NCI-H2107 (cell line): ENCODE data around the gene CDK13.
"Not testable (repeated sequence)": the region's sequence is repeated elsewhere in the genome, so short reads cannot be mapped to it uniquely, and the experiment has no call there.

ENCODE experiments used
- DNase-seq: peaks from one replicate; lab custom pipeline; 2025; lab: John Stamatoyannopoulos, UW

Gene CDK13

DNA sequence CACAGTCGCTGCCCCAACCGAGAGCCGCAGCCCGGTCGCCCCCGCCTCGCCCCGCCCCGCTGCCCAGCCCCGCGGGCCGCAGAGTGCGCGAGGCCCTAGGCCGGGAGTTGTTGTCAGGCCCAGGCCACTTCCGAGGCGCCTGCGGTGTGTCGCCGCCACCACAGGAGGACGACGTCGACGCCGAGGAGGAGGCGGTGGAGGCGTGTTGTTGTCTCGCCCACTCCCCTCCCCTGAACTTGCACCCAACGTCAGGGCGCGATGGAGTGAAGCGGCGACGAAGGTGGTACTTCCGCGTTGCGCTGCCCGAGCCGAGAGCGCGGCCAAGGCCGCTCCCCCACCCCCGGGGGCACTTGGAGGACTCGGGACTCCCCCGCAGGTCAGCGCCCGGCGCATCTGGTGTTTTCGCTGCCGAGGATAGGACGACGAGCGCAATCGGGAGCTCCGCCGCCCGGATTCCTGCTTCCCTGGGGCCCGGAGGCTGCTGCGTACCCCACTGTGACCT lies at the start of gene CDK13:
TSS of gene CDK13 (plus strand) at position 286 of the 502 bp plus-strand sequence. CDS start 386 bp downstream, outside the sequence.
- peak; percentile 70 for DNase-seq

DNA sequence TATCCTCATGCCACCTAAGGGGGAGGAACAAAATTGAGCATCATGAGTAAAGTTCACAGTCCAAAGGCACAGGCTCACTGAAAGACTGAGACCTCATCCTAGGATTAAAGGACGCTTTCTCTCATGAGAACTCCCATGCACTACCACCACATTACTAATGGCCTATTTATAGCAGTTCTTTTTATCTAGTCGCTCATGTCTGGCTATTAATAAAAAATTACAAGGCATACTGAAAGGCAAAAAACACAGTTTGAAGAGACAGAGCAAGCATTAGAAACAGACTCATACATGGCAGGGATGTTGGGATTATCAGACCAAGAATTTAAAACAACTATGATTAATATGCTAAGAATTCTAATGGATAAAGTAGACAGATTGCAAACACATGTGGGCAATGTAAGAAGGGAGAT lies 46.0 kb upstream of the CDK13 start:
- DNase-seq: no peak

GRCh38 chr7:39908141-39908540 lies 41.9 kb upstream of the CDK13 start:
- no peak for DNase-seq

DNA sequence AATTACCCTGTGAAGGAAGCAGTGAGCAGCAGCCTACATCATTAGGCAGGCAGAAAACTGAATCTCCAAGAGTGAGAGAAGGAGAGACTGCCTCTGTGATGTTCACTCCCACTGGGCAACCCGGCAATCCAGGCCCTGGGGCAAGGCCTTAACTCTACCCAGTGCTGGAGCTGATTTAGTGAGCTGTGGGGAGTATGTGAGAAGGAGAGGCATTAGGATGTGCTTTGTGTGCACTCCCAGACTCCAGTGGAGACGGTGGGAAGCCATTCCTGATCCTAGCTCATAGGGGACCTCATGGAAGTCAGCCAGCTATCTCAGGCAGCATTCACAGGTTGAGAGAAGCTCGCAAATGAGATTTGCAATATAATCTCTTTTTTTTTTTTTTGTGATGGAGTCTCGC lies 41.1 kb upstream of the CDK13 start:
- DNase-seq: no peak

DNA sequence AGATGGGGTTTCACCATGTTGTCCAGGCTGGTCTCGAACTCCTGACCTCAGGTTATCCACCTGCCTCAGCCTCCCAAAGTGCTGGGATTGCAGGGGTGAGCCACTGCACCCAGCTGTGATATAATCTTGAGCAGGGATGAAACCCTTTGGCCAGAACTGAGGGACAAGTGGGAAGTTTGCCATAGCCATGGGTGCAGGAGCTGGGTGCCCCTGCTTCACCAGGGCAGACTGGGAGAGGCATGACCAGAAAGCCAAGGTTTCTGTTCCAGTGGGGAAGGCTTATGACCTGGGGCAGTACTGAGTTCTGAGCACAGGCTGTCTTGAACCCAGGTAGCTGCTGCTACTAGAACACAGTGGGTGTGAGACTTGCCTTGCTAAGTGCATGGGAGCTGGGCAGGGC lies 40.5 kb upstream of the CDK13 start:
- DNase-seq: no peak

GRCh38 chr7:39910108-39910869 lies 39.8 kb upstream of the CDK13 start:
- no peak for DNase-seq

DNA sequence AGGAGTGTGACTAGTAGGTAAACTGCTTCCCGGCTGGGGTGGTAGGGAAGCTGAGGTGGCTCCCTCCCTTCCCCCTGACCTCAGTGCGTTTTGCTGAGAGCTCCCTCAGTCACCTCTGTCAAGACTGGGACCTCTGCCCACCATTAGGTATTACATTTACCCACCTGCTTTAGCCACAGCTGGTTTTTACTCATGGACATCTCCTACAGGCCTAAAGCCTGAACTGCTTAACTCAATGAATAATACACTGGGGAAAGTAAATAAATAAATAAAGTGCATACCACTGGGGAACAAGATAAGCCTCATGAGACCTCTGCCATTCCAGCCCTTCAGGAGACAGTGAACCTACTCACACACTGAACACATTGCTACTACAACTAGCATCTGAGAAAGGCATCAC lies 38.9 kb upstream of the CDK13 start:
- DNase-seq: no peak

DNA sequence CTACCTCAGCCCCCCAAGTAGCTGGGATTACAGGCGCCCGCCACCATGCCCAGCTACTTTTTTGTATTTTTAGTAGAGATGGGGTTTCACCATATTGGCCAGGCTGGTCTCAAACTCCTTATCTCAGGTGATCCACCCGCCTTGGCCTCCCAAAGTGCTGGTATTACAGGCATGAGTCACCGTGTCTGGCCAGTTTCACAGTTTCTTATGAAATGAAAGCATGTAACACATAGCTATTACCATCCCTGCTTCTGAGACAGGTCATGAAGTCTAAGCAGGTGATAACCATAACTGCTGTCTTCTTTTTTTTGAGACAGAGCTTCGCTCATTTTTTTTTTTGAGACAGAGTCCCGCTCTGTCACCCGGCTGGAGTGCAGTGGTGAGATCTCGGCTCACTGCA lies 34.2 kb upstream of the CDK13 start:
- DNase-seq: not testable (repeated sequence)

DNA sequence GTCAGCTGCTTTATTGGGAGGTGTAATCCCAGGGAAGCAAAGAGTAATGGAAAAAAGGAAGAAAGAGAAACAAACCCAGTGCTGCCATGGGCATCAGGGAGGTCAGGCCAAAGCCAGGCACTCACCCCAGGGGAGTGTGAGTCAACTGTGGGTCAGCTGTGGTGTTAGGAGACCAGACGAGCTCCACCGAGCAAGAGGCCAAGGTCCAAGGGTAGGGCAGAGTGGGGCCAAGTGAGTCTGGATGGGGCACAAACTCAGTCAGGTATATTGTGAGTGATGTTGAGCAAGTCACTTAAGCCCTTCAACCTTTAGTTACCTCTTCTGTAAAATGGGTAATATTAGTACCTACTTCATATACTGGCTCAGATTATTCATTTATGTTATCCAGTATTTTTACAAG lies 30.4 kb upstream of the CDK13 start:
- no peak for DNase-seq

GRCh38 chr7:39921506-39922175 lies 28.4 kb upstream of the CDK13 start:
- no peak for DNase-seq

- DNase-seq: no peak
These were observed 27.5 kb upstream of the CDK13 start for GRCh38 chr7:39922580-39922979.

- no peak for DNase-seq
These were observed 27.0 kb upstream of the CDK13 start for GRCh38 chr7:39923091-39923490.

DNA sequence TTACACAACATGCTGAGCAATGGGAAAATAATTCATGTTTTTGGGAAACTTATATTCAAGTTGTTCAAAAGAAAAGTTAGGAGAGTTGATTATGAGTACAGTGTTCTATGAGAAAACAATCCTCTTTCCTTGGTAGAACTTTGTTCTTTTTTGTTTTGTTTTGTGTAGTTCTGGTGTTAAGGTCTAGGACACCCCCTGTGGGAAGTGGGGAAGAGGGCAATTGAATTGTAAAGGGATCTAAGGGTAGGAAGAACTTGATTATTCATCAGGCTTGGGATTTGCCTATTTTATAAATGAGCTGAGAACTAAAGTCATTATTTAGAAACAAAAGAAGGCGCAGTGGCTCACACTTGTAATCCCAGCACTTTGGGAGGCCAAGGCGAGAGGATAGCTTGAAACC lies 25.9 kb upstream of the CDK13 start:
- no peak for DNase-seq

GRCh38 chr7:39926111-39926510 lies 23.9 kb upstream of the CDK13 start:
- no peak for DNase-seq

GRCh38 chr7:39927018-39927417 lies 23.0 kb upstream of the CDK13 start:
- DNase-seq: no peak

DNA sequence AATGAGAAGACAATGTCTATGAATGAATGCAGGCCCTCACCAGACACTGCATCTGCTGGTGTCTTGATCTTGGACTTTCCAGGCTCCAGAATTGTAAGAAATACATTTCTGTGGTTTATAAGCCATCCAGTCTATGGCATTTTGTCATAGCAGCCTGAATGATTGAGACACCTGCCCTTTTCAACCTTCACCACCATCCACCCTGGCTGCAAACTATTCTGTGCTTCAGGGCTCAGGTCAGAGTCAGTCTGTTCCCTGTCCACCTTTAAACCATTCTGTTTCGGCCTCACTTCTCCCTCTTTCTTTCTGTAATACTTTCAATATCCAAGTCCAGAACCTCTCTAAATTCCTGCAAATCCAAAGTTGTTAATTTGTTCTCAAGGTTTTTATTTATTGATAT lies 15.9 kb upstream of the CDK13 start:
- no peak for DNase-seq

DNA sequence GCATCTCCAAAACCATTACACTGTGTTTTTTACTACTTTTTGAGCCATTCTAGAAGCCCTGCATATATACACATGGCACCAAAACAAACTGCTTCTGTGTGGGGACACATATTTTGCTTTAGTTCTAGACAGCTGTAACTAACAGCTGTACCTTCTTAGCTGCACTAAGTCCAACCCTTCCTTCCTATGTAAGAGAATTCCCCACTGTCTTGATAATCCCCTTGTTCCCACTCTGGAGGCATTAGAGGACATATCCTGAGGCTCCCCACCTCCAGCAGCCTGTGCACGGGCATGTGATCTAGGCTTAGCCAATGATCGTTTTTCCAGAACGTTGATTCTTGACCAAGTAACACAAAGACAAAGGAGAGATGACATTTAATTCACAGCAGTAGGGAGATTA lies 13.3 kb upstream of the CDK13 start:
- no peak for DNase-seq

DNA sequence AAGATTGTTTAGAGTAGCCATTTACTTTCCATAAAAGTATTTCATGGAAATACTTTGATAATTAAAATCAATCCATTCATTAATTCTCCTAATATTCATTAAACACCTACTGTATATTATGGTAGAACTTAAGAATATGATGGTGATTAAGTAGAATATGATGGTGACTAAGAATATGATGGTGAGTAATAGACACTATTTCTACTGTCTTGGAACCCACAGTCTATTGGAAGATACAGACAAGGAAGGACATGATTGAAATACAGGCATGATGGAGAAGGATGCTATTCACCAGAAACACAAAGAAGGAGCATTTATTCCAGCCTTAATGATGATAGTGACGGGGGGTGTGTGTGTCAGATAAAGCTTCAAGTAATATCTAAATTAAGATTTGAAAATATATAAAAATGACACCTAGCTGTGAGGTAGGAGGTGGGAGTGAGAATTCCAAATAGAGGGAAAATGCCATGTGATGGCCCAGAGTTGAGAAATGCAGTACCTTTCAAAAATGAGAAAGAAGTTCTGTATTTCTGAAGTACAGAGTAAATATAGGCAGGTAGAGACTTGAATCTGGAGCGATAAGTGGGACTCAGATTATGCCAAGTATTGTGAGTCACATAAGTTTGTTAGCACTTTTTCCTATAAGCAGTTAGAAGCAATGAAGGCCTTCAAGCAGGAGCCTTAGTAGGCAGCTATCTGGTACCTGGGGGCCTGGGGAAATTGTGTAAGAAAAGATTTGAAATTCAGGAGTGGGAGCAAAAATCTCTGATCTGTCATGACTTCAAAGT lies 12.5 kb upstream of the CDK13 start:
- DNase-seq: no peak

GRCh38 chr7:39942883-39943282 lies 7.2 kb upstream of the CDK13 start:
- DNase-seq: no peak

DNA sequence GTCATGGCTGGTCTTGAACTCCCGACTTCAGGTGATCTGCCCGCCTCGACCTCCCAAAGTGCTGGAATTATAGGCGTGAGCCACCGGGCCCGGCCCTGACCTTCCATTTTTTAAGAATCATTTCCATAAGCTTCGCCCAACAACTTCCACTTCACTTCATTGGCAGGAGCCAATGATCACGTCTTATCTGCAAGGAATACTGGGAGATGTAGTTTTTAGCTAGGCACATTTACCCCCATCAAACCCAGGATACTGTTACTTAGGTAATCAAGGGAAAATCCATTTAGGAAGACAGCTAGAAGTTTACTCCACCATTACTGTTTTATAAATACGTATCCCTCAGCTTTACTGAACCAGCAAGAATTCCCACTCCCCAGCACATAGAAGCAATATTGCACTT lies 3.4 kb upstream of the CDK13 start:
- DNase-seq: no peak

- DNase-seq: no peak
These were observed 1.6 kb upstream of the CDK13 start for GRCh38 chr7:39948375-39948955.
